Glutamatergic neuron (in vitro differentiated cells): ENCODE data around the gene OR4P4. TPM values are rescaled to one million over a fixed set of nuclear protein-coding genes. Genes with fewer than 3 reads are reported as not detected.

ENCODE experiments used
- DNase-seq: peaks from one replicate; pipeline ENCODE4 v3.0.0; 2022
- H3K27ac Mint-ChIP-seq: one replicate; pipeline ENCODE4 v1.8.0; 2020; ENCODE audit warnings: mild to moderate bottlenecking, mixed read lengths, inconsistent platforms; ENCODE audit not compliant: unreplicated experiment
- H3K27me3 Mint-ChIP-seq: one replicate; pipeline ENCODE4 v1.8.0; 2020; ENCODE audit warnings: mild to moderate bottlenecking, moderate library complexity, mixed read lengths, inconsistent platforms; ENCODE audit not compliant: unreplicated experiment
- H3K36me3 Mint-ChIP-seq: one replicate; pipeline ENCODE4 v1.8.0; 2020; ENCODE audit warnings: mild to moderate bottlenecking, mixed read lengths, inconsistent platforms; ENCODE audit not compliant: unreplicated experiment
- H3K4me1 Mint-ChIP-seq: one replicate; pipeline ENCODE4 v1.8.0; 2020; ENCODE audit warnings: mild to moderate bottlenecking, low read depth, mixed read lengths, inconsistent platforms; ENCODE audit not compliant: unreplicated experiment
- H3K4me3 Mint-ChIP-seq: one replicate; pipeline ENCODE4 v1.8.0; 2020; ENCODE audit warnings: mild to moderate bottlenecking, mixed read lengths, inconsistent platforms; ENCODE audit not compliant: unreplicated experiment
- H3K9me3 Mint-ChIP-seq: one replicate; pipeline ENCODE4 v1.8.0; 2020; ENCODE audit warnings: mild to moderate bottlenecking, moderate library complexity, mixed read lengths, inconsistent platforms; ENCODE audit not compliant: unreplicated experiment
- CTCF ChIP-seq: fragments of 200-600 bp; sonication (generic); IDR thresholded peaks from one replicate; pipeline ENCODE4 v1.5.0; 2021; ENCODE audit not compliant: partially characterized antibody, unreplicated experiment
- total RNA-seq: library from RNA; stranded (reverse); fragmentation: NEBNext Ultra II Directional; extraction: Animal tissue kit (Norgen Biotek cat#: 25700); gene quantifications from one replicate; pipeline ENCODE4 v1.2.1, GENCODE V29; 2021; ENCODE audit not compliant: unreplicated experiment

Gene OR4P4
- total RNA-seq, 1 donor from 2014 or later = not detected

DNA sequence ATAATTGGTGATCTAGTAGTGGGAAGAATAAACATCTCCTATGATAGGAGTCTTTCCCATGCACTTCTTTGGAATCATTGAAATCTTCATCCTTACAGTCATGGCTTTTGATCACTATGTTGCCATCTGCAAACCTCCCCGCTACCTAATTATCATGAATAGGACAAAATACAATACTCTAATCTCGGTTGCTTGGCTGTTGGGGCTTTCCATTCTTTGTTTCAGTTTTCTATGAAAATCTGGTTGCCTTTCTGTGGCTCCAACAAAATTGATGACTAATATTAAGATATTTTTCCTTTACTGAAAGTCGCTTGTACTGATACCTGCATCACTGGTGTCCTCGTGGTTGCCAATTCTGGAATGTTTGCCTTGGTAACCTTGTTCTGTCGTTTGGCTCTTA is 38.9 kb downstream of the OR4P4 start:
- no peak for DNase-seq
- H3K4me3 Mint-ChIP-seq = no peak overlapping the region
- H3K36me3 Mint-ChIP-seq = no peaks in the 10 kb centered on the region
- H3K27ac Mint-ChIP-seq = no peak overlapping the region
- no peaks in the 10 kb centered on the region for H3K4me1 Mint-ChIP-seq
- H3K27me3 Mint-ChIP-seq = no peaks in the 10 kb centered on the region
- TF ChIP-seq CTCF = no peak
- H3K9me3 Mint-ChIP-seq = no peaks in the 10 kb centered on the region

Other genes starting within 250 kb of the OR4P4 start
- not detected for gene OR4C15, start 80.6 kb upstream of the OR4P4 start, total RNA-seq
- not detected for gene OR4C16, start 63.0 kb upstream of the OR4P4 start, total RNA-seq
- not detected for gene OR4C11, start 27.5 kb upstream of the OR4P4 start, total RNA-seq
- gene OR4S2, start 13.2 kb downstream of the OR4P4 start, total RNA-seq = not detected
- gene OR4C6, start 27.1 kb downstream of the OR4P4 start, total RNA-seq = not detected
- not detected for gene OR5D13, start 138.3 kb downstream of the OR4P4 start, total RNA-seq
- gene OR5D14, start 160.4 kb downstream of the OR4P4 start, total RNA-seq = not detected
- gene OR5L1, start 176.3 kb downstream of the OR4P4 start, total RNA-seq = not detected
- gene OR5D18, start 184.5 kb downstream of the OR4P4 start, total RNA-seq = not detected
- gene OR5L2, start 192.1 kb downstream of the OR4P4 start, total RNA-seq = not detected
- not detected for gene OR5D16, start 203.6 kb downstream of the OR4P4 start, total RNA-seq
- gene TRIM51, start 248.2 kb downstream of the OR4P4 start, total RNA-seq = 0.37 TPM